ENCODE measurements around the gene RAD51D. TPM values are rescaled to one million over a fixed set of nuclear protein-coding genes. Genes with fewer than 3 reads are reported as not detected.
A peak's percentile ranks its signal among the peaks of the same experiment; 100 is the strongest.

Gene RAD51D
- total RNA-seq, 1 donor from 2014 or later, result 12.4 TPM

GRCh38 chr17:35079547-35080423, 39.9 kb downstream of the RAD51D start:
- Mint-ChIP-seq H3K9me3 (no peaks in the 10 kb centered on the region), H3K27me3 (no peaks in the 10 kb centered on the region), H3K4me3 (no peak overlapping the region), H3K4me1 (ENCODE audit: unreplicated experiment) (peaks cover 10% of the 10 kb centered on the region), H3K36me3 (no peaks in the 10 kb centered on the region), H3K27ac (peak overlapping the region; percentile 5)
- TF ChIP-seq, protein P1, sequence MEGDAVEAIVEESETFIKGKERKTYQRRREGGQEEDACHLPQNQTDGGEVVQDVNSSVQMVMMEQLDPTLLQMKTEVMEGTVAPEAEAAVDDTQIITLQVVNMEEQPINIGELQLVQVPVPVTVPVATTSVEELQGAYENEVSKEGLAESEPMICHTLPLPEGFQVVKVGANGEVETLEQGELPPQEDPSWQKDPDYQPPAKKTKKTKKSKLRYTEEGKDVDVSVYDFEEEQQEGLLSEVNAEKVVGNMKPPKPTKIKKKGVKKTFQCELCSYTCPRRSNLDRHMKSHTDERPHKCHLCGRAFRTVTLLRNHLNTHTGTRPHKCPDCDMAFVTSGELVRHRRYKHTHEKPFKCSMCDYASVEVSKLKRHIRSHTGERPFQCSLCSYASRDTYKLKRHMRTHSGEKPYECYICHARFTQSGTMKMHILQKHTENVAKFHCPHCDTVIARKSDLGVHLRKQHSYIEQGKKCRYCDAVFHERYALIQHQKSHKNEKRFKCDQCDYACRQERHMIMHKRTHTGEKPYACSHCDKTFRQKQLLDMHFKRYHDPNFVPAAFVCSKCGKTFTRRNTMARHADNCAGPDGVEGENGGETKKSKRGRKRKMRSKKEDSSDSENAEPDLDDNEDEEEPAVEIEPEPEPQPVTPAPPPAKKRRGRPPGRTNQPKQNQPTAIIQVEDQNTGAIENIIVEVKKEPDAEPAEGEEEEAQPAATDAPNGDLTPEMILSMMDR (conservative IDR thresholded peaks at IDR 0.05), result no peak
- DNase-seq (ENCODE audit: extremely low spot score, unreplicated experiment), result no peak

- no peaks in the 10 kb centered on the region for H3K9me3 Mint-ChIP-seq
- no peak for DNase-seq (ENCODE audit: extremely low spot score, unreplicated experiment)
- TF ChIP-seq, protein P1 (conservative IDR thresholded peaks at IDR 0.05), result no peak
- H3K4me1 Mint-ChIP-seq (ENCODE audit: unreplicated experiment), result peaks cover 18% of the 10 kb centered on the region
- H3K36me3 Mint-ChIP-seq, result no peaks in the 10 kb centered on the region
- H3K4me3 Mint-ChIP-seq, result no peak overlapping the region
- no peak overlapping the region for H3K27ac Mint-ChIP-seq
- H3K27me3 Mint-ChIP-seq, result no peaks in the 10 kb centered on the region
These were observed 42.8 kb downstream of the RAD51D start for GRCh38 chr17:35076874-35077273.

GRCh38 chr17:35074711-35075707, 44.7 kb downstream of the RAD51D start:
- H3K27me3 Mint-ChIP-seq, result no peaks in the 10 kb centered on the region
- TF ChIP-seq, protein P1 (conservative IDR thresholded peaks at IDR 0.05), result no peak
- H3K4me1 Mint-ChIP-seq (ENCODE audit: unreplicated experiment), result peaks cover 22% of the 10 kb centered on the region
- DNase-seq (ENCODE audit: extremely low spot score, unreplicated experiment), result no peak
- H3K4me3 Mint-ChIP-seq, result no peak overlapping the region
- H3K9me3 Mint-ChIP-seq, result no peaks in the 10 kb centered on the region
- no peaks in the 10 kb centered on the region for H3K36me3 Mint-ChIP-seq
- H3K27ac Mint-ChIP-seq, result peak overlapping the region; percentile 64

GRCh38 chr17:35073991-35074627, 45.6 kb downstream of the RAD51D start:
- Mint-ChIP-seq H3K27ac (peak overlapping the region; percentile 64), H3K4me1 (ENCODE audit: unreplicated experiment) (peaks cover 28% of the 10 kb centered on the region), H3K36me3 (no peaks in the 10 kb centered on the region), H3K27me3 (no peaks in the 10 kb centered on the region), H3K9me3 (no peaks in the 10 kb centered on the region), H3K4me3 (no peak overlapping the region)
- TF ChIP-seq, protein P1 (conservative IDR thresholded peaks at IDR 0.05), result no peak
- DNase-seq (ENCODE audit: extremely low spot score, unreplicated experiment), result no peak

DNA sequence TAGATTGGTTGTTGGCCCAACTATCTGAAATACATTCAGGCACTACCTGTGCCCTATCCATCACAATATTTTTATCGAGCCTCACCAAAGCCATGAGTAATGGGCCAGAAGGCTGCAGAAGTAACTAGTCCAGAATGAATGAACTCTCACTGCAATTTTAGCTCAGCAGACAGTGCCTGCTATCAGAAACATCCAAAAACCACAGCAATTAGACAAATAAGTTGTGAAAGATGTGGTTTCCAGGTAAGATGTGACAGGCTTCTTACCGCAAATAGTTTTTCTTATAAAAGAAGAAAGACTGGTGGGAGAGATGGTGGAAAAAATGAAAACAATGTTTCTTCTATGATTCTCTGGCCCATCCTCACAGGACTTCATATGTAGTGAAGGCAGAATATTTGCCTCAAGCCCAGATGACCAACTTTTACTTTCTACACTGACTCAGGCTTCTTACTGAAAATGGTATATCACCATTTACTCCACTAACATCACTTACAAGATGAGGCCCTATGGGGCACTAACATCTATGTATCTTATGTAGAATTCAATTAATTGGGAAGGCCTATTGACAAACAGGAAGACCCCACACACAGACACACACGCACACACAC, 46.4 kb downstream of the RAD51D start:
- Mint-ChIP-seq H3K27me3 (no peaks in the 10 kb centered on the region), H3K36me3 (no peaks in the 10 kb centered on the region), H3K27ac (no peak overlapping the region), H3K9me3 (no peaks in the 10 kb centered on the region), H3K4me3 (no peak overlapping the region), H3K4me1 (ENCODE audit: unreplicated experiment) (peaks cover 34% of the 10 kb centered on the region)
- no peak for DNase-seq (ENCODE audit: extremely low spot score, unreplicated experiment)
- TF ChIP-seq, protein P1 (conservative IDR thresholded peaks at IDR 0.05), result no peak

All from type B pancreatic cell (in vitro differentiated cells).